Mesothelial cell of epicardium (in vitro differentiated cells): Measurements from ENCODE around the gene ARGLU1. TPM values are rescaled to one million over a fixed set of nuclear protein-coding genes. Genes with fewer than 3 reads are reported as not detected.
A peak's percentile ranks its signal among the peaks of the same experiment; 100 is the strongest.

ENCODE experiments used
- DNase-seq, 2 experiments: peaks; one replicate each; pipeline ENCODE4 v3.0.0; 2021; ENCODE audit warnings: low spot score in 2 of 2; ENCODE audit not compliant: unreplicated experiment in 2 of 2
- H3K27ac Mint-ChIP-seq: 2 replicates; pipeline ENCODE4 v1.8.0; 2021; ENCODE audit warnings: mixed read lengths
- H3K27me3 Mint-ChIP-seq: 2 replicates; pipeline ENCODE4 v1.8.0; 2021; ENCODE audit warnings: low read depth, mixed read lengths
- H3K36me3 Mint-ChIP-seq: 2 replicates; pipeline ENCODE4 v1.8.0; 2021; ENCODE audit warnings: mixed read lengths
- H3K4me1 Mint-ChIP-seq: 2 replicates; pipeline ENCODE4 v1.8.0; 2021; ENCODE audit warnings: mixed read lengths
- H3K4me3 Mint-ChIP-seq: 2 replicates; pipeline ENCODE4 v1.8.0; 2021; ENCODE audit warnings: mild to moderate bottlenecking, moderate library complexity, mixed read lengths
- H3K9me3 Mint-ChIP-seq: 2 replicates; pipeline ENCODE4 v1.8.0; 2021; ENCODE audit warnings: mixed read lengths
- total RNA-seq: library from RNA; stranded (reverse); gene quantifications from 3 replicates; pipeline ENCODE4 v1.2.1, GENCODE V29; 2021
- TF ChIP-seq, protein P1 (sequence below): fragments of 200-600 bp; sonication (generic); IDR thresholded peaks from one replicate; pipeline ENCODE4 v1.5.0; 2021; ENCODE audit warnings: antibody characterized with exemption; ENCODE audit not compliant: unreplicated experiment

The ARGLU1 gene, protein sequence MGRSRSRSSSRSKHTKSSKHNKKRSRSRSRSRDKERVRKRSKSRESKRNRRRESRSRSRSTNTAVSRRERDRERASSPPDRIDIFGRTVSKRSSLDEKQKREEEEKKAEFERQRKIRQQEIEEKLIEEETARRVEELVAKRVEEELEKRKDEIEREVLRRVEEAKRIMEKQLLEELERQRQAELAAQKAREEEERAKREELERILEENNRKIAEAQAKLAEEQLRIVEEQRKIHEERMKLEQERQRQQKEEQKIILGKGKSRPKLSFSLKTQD
- total RNA-seq: 231 to 235 TPM (median 233 TPM) in 3 replicates

DNA sequence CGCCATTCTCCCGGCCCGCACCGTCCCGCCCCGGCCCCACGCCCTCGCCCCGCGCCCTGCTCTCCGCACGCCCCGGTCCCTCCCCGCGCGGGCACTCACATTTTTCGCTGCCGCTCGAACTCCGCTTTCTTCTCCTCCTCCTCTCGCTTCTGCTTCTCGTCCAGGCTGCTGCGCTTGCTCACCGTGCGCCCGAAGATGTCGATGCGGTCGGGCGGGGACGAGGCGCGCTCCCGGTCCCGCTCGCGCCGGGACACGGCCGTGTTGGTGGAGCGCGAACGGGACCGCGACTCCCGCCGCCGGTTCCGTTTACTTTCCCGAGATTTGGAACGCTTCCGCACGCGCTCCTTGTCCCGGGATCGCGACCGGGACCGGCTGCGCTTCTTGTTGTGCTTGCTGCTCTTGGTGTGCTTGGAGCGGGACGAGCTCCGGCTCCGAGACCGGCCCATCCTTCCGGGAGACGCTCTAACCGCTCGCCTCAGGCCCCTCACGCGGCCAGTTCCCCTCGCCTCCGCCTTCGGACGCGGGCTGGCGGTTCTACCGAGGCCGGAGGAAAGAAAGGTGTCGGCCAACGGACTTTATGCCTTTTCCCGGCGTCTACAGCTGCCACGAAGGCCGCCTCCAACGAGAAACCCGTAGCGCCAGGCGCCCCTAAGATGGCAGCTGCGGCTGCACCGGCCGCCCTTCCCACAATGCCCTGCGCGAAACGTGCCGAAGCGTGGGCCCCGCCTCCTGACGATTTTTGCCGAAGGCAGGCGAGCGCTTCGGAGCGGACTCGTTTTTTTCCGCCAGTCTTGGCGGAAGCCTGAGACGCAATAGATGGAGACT lies at the start of gene ARGLU1:
TSS of gene ARGLU1 (minus strand) at position 664 of the 825 bp plus-strand sequence. CDS start at position 446, 218 bp downstream.
- Mint-ChIP-seq H3K9me3 (no peaks in the 10 kb centered on the region), H3K4me1 (peaks cover 44% of the 10 kb centered on the region), H3K4me3 (peak within 1 kb of the TSS; percentile 94), H3K27me3 (no peaks in the 10 kb centered on the region), H3K27ac (peak within 1 kb of the TSS; percentile 96), H3K36me3 (no peaks in the 10 kb centered on the region)
- TF ChIP-seq, protein P1, sequence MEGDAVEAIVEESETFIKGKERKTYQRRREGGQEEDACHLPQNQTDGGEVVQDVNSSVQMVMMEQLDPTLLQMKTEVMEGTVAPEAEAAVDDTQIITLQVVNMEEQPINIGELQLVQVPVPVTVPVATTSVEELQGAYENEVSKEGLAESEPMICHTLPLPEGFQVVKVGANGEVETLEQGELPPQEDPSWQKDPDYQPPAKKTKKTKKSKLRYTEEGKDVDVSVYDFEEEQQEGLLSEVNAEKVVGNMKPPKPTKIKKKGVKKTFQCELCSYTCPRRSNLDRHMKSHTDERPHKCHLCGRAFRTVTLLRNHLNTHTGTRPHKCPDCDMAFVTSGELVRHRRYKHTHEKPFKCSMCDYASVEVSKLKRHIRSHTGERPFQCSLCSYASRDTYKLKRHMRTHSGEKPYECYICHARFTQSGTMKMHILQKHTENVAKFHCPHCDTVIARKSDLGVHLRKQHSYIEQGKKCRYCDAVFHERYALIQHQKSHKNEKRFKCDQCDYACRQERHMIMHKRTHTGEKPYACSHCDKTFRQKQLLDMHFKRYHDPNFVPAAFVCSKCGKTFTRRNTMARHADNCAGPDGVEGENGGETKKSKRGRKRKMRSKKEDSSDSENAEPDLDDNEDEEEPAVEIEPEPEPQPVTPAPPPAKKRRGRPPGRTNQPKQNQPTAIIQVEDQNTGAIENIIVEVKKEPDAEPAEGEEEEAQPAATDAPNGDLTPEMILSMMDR: no peak
- DNase-seq: peak; percentile 91 to 98

DNA sequence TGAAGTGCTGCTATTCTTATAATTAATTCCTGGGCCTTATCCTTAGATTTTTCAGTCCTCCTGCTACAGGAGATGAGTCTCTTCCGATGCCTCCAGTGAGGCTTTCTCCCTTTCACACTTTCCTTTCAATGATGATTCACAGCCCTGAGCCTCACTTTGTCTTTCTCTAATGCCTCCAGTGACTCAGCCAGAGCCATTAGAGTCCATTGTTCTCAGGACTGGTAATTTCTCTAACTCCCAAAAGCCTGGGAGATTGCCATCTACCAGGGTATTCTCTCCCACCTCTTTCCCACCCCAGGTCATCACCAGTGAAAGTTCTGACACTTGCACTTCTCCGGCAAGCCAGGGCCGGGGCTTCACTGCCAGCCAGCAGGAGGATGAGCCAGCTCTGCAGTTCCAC lies 49.6 kb upstream of the ARGLU1 start:
- no peaks in the 10 kb centered on the region for H3K27me3 Mint-ChIP-seq

DNA sequence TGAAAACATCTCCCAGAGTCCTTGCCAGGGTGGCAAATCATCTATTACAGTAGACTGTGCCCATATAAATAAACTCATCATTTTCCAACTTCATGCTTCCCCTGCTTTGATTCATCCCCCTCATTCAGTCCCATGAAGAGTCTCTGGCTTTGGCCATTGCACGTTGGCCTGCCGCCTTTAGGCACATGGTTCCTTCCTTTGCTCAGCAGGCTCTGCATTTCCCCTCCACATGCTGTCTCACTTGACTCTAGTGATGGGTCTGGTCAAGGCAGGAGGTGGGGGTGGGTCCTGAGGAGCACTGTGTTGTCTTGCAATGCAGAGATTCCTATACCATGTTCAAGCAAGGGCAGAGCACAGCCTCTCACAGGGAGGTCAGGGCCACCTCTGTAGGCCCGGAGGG lies 48.8 kb upstream of the ARGLU1 start:
- TF ChIP-seq, protein P1: no peak
- no peak overlapping the region for H3K27ac Mint-ChIP-seq
- peaks cover 27% of the 10 kb centered on the region for H3K4me1 Mint-ChIP-seq
- no peak overlapping the region for H3K4me3 Mint-ChIP-seq
- no peaks in the 10 kb centered on the region for H3K9me3 Mint-ChIP-seq
- DNase-seq: no peak
- no peaks in the 10 kb centered on the region for H3K36me3 Mint-ChIP-seq
- no peaks in the 10 kb centered on the region for H3K27me3 Mint-ChIP-seq

More for the DNA sequence above, 49.6 kb upstream of the ARGLU1 start:
- Mint-ChIP-seq H3K36me3 (no peaks in the 10 kb centered on the region), H3K4me1 (peaks cover 32% of the 10 kb centered on the region), H3K4me3 (no peak overlapping the region), H3K27ac (no peak overlapping the region), H3K9me3 (no peaks in the 10 kb centered on the region)
- TF ChIP-seq, protein P1: no peak
- DNase-seq: no peak

DNA sequence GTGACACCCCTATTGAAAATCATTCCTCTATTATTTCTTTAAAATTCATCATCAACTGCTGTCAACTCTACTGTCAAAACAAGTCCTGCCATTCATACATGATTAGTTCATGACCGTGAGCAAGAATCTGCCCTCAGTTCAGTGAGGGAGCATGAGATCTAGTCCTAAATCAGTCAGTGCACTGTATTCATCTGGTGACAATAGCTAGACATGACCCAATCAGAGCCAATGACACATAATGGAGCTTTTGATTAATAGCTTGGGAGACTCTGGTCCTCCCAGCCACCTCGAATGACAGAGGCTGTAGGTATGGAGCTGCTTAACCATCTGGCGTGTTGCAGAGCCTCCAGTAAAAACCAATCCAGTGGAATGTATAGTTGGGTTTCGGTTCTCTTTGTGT lies 46.9 kb upstream of the ARGLU1 start:
- TF ChIP-seq, protein P1: no peak
- no peak overlapping the region for H3K4me3 Mint-ChIP-seq
- no peaks in the 10 kb centered on the region for H3K9me3 Mint-ChIP-seq
- no peaks in the 10 kb centered on the region for H3K36me3 Mint-ChIP-seq
- no peaks in the 10 kb centered on the region for H3K27me3 Mint-ChIP-seq
- H3K27ac Mint-ChIP-seq: no peak overlapping the region
- H3K4me1 Mint-ChIP-seq: peaks cover 13% of the 10 kb centered on the region
- DNase-seq: no peak

DNA sequence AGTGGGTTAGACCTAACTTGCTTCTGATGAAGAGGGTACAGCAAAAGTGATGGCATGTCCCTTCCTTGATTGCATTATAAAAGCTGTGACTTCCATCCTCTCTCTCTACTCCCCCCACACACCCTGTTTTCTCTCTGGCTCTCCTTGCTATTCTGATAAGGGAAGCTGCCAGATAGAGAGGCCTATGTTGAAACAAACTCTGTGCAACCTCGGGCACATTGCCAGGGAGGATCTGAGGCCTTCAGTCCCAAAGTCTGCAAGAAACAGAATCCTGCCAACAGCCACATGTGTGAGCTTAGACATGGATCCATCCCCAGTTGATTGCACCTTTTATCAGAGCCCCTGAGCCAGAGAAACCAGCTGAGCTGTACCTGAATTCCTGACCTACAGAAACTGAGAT lies 44.8 kb upstream of the ARGLU1 start:
- Mint-ChIP-seq H3K4me1 (peaks cover 12% of the 10 kb centered on the region), H3K36me3 (no peaks in the 10 kb centered on the region), H3K4me3 (no peak overlapping the region), H3K9me3 (no peaks in the 10 kb centered on the region), H3K27ac (peak overlapping the region; percentile 75), H3K27me3 (no peaks in the 10 kb centered on the region)
- peak; percentile 40 to 65 for DNase-seq
- TF ChIP-seq, protein P1: no peak
